Common myeloid progenitor, CD34-positive (primary cell): Measurements from ENCODE around the gene WDR59.

Source experiments
- CTCF ChIA-PET: fragments of 350-600 bp; sonication (Branson Sonifier 250); formaldehyde crosslinking; loops from one replicate; lab custom pipeline; 2021; ENCODE audit warnings: antibody characterized with exemption; lab: Charles Lee
- POLR2A ChIA-PET: fragments of 350-600 bp; sonication (Branson Sonifier 250); formaldehyde crosslinking; loops from one replicate; lab custom pipeline; 2021; ENCODE audit warnings: antibody characterized with exemption; lab: Charles Lee
- DNase-seq, 3 donors: peaks; one replicate each; pipeline versions ENCODE4 v3.0.0 to v3.0.0-alpha.2; 2013
- H3K27ac ChIP-seq, 2 experiments: 1 replicate in 1 of 2; 2 replicates in 1 of 2; pipeline ENCODE4 v1.7.0; 2013; ENCODE audit warnings: inconsistent platforms in 2 of 2, low read length in 2 of 2, mild to moderate bottlenecking in 2 of 2, low read depth in 1 of 2, moderate library complexity in 1 of 2; ENCODE audit not compliant: severe bottlenecking in 2 of 2, insufficient read depth in 1 of 2, poor library complexity in 1 of 2
- H3K27me3 ChIP-seq, 5 experiments: replicated peaks in 2 of 5; 1 replicate in 3 of 5; 2 replicates in 2 of 5; pipeline versions ENCODE4 v1.6.1 to v1.7.0; 2013; ENCODE audit warnings: low read length in 4 of 5, mild to moderate bottlenecking in 2 of 5, moderate library complexity in 2 of 5, inconsistent platforms in 1 of 5; ENCODE audit not compliant: insufficient read depth in 5 of 5, control insufficient read depth in 4 of 5
- H3K36me3 ChIP-seq, 4 experiments: 1 replicate in 2 of 4; 2 replicates in 2 of 4; pipeline versions ENCODE4 v1.6.1 to v1.7.0; 2013; ENCODE audit warnings: low read length in 3 of 4, control low read depth in 1 of 4, mild to moderate bottlenecking in 1 of 4; ENCODE audit not compliant: control insufficient read depth in 4 of 4, insufficient read depth in 4 of 4
- H3K4me1 ChIP-seq, 4 experiments: 1 replicate in 3 of 4; 2 replicates in 1 of 4; pipeline versions ENCODE4 v1.6.1 to v1.7.1; 2013; ENCODE audit warnings: low read length in 3 of 4, mild to moderate bottlenecking in 3 of 4, control low read depth in 1 of 4, inconsistent platforms in 1 of 4, moderate library complexity in 1 of 4; ENCODE audit not compliant: control insufficient read depth in 4 of 4, insufficient read depth in 4 of 4; ENCODE audit errors: control extremely low read depth in 1 of 4
- H3K4me3 ChIP-seq, 7 experiments: 1 replicate in 4 of 7; 2 replicates in 3 of 7; pipeline versions ENCODE4 v1.5.1 to v1.7.0; 2013; ENCODE audit warnings: mild to moderate bottlenecking in 7 of 7, low read length in 6 of 7, moderate library complexity in 6 of 7, inconsistent platforms in 2 of 7, low read depth in 2 of 7, control low read depth in 1 of 7; ENCODE audit not compliant: insufficient read depth in 4 of 7, control insufficient read depth in 1 of 7; ENCODE audit errors: extremely low read depth in 1 of 7
- H3K9me3 ChIP-seq, 5 experiments: 1 replicate in 4 of 5; 2 replicates in 1 of 5; pipeline versions ENCODE4 v1.6.1 to v1.7.1; 2013; ENCODE audit warnings: low read length in 4 of 5, mild to moderate bottlenecking in 2 of 5, inconsistent platforms in 1 of 5, low read depth in 1 of 5, moderate library complexity in 1 of 5; ENCODE audit not compliant: control insufficient read depth in 4 of 5, insufficient read depth in 2 of 5; ENCODE audit errors: control extremely low read depth in 1 of 5
- WGBS: methylation state at CpG from one replicate; pipeline ENCODE4 v1.1.5; 2013; ENCODE audit not compliant: insufficient coverage; 5-methylcytosine and 5-hydroxymethylcytosine counted together

Gene WDR59

DNA sequence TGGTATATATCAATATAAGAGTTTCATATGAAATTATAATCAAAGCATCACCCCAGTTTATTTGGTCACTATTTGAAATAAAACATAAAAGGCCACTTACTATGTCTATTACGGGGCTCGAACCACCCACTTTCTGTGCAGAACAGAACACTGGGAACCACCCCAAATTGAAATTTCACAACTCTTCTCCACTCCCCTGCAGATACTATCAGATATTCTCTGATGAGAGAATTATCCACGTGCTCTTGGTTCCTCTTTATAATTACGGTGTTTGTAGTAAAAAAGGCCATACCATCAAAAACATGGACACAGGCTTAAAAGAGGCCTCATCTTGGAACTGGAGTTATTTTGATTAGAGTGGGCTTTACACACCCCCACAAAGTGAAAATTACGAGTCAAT is 82.8 kb downstream of the WDR59 start:
- H3K36me3 ChIP-seq: peaks cover 11 to 62% (median 45%) of the 10 kb centered on the region in 4 experiments
- ChIA-PET POLR2A (no interaction called here), CTCF (interaction anchor here (0.6 kb wide), 1 partner anchor 736 kb away, joined by 4 read pairs; no protein-coding TSS in a partner anchor)
- H3K4me1 ChIP-seq: no peaks in the 10 kb centered on the region
- no peaks in the 10 kb centered on the region for H3K27me3 ChIP-seq
- peaks cover 0 to 12% (median 8%) of the 10 kb centered on the region in 5 experiments for H3K9me3 ChIP-seq
- no peak overlapping the region for H3K27ac ChIP-seq
- 89% methylated on average over 2 of the region's 5 CpGs for WGBS
- no peak overlapping the region for H3K4me3 ChIP-seq
- no peak for DNase-seq

DNA sequence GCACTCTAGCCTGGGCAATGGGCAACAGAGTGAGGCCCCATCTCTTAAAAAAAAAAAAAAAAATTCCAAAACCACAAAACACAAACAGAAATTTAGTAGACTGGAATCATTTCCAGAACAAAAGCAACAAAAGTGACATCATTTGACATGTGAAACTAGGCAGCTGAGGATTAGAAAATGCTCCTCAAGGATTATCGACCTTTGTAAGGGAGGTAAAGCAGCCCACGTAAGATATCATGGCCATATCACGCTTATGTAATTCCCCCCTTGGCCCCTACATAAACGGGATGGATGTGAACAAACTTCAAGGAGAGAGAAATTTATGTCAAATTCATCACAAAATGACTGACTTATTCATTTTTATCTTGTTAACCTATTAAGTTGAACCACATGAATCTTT is 83.3 kb downstream of the WDR59 start:
- DNase-seq: no peak
- H3K36me3 ChIP-seq: peaks cover 9 to 60% (median 42%) of the 10 kb centered on the region in 4 experiments
- ChIA-PET POLR2A (no interaction called here), CTCF (interaction anchor here (0.6 kb wide), 1 partner anchor 737 kb away, joined by 4 read pairs; no protein-coding TSS in a partner anchor)
- no peak overlapping the region for H3K27ac ChIP-seq
- WGBS: 100% methylated on average over 2 of the region's 4 CpGs
- H3K9me3 ChIP-seq: peaks cover 0 to 7% (median 3%) of the 10 kb centered on the region in 5 experiments
- no peaks in the 10 kb centered on the region for H3K4me1 ChIP-seq
- H3K4me3 ChIP-seq: no peak overlapping the region
- H3K27me3 ChIP-seq: no peaks in the 10 kb centered on the region

DNA sequence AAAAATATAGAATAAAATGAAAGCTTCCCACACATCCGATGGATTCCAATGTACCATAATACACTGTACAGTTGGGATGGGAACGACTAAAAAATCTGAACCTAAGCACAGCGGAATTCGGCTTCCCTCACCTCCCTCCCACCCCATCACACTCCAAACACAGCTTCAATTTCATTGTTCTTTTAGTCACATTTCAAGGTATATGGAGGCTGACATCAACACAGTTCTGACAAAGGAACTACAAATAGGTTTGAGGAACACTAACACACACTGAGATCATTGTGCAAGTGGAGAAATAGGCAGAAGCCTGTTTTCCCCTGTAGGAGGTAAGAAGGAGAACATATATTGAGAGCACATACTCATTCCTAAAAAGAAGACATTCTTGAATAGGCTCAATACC is 85.1 kb downstream of the WDR59 start:
- 100% methylated on average over 2 of the region's 4 CpGs for WGBS
- Histone ChIP-seq H3K9me3 (no peaks in the 10 kb centered on the region), H3K27me3 (no peaks in the 10 kb centered on the region), H3K27ac (no peak overlapping the region), H3K36me3 (peaks cover 6 to 61% (median 42%) of the 10 kb centered on the region in 4 experiments), H3K4me3 (no peak overlapping the region), H3K4me1 (no peaks in the 10 kb centered on the region)
- ChIA-PET CTCF (interaction anchor here (0.9 kb wide), 1 partner anchor 16 kb away, joined by 3 read pairs; no protein-coding TSS in a partner anchor), POLR2A (interaction anchor here (0.5 kb wide), 1 partner anchor 33 kb away, joined by 4 read pairs; no protein-coding TSS in a partner anchor)
- no peak for DNase-seq

DNA sequence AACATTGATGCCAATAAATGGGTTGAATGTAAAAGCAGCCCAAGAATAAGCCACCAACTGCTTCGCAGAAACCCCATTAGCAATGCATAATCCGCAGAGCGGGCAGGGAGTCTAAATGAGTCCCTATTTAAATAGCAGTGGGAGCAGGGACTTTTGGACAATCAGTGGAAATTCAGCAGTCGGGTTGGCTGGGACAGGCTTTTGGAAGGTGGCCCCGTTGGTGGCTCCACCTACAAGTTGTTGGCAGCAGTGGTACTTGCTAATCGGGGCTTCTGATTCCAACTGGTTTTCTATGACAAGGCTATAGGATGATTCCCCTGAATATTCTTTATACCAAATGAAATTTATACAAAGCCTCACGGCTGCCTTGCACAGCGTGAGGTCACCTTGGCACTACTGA is 86.3 kb downstream of the WDR59 start:
- DNase-seq: no peak
- H3K27me3 ChIP-seq: no peaks in the 10 kb centered on the region
- no peak overlapping the region for H3K4me3 ChIP-seq
- H3K27ac ChIP-seq: no peak overlapping the region
- H3K4me1 ChIP-seq: no peaks in the 10 kb centered on the region
- WGBS: 100% methylated on average over 7 of the region's 8 CpGs
- no peaks in the 10 kb centered on the region for H3K9me3 ChIP-seq
- POLR2A ChIA-PET: no interaction called here
- CTCF ChIA-PET: interaction anchor here (0.9 kb wide), 1 partner anchor 15 kb away, joined by 3 read pairs; no protein-coding TSS in a partner anchor
- peaks cover 11 to 64% (median 44%) of the 10 kb centered on the region in 4 experiments for H3K36me3 ChIP-seq

DNA sequence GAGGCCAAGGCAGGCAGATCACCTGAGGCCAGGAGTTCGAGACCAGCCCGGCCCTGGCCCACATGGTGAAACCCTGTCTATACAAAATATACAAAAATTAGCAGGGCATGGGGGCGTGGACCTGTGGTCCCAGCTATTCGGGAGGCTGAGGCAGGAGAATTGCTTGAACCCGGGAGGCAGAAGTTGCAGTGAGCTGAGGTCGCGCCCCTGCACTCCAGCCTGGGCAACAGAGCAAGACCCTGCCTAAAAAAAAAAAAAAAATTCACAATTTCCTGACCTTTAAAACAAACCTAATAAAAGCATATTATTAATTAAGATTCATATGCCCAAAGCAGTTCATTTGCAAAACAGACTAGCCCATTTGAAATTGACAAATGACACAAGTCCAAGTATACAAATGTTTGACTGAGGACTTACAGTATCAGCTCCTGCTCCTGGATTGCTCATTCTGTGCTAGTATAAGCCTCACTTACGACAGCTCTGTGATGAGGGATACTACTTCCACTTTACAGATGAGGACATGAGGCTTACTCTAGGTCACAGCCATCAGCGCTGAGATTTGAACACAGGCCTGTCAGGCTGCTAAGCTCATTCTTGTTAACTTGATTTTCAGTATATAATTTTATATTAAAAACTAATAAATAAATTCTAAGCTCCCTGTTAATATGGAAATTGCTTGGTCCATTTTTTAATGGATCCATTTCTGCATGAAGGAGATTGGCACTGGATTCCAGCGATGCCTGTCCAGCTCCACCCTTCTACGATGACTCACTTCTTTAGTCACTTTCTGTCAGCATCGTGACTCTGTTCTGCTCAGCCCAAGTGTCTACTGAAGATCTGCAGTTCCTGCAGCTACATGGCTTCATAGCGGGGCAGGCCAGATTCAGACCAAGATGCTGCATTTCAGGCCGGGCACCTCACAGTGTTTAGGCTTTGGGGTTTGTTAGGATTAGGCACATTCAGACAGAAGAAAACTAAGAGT is 88.2 kb downstream of the WDR59 start:
- WGBS: 98% methylated on average over 10 of the region's 14 CpGs
- H3K4me1 ChIP-seq: no peaks in the 10 kb centered on the region
- ChIA-PET POLR2A (no interaction called here), CTCF (interaction anchor here (1.2 kb wide), 1 partner anchor 87 kb away, joined by 3 read pairs; no protein-coding TSS in a partner anchor)
- H3K27me3 ChIP-seq: no peaks in the 10 kb centered on the region
- no peak overlapping the region for H3K4me3 ChIP-seq
- DNase-seq: no peak
- H3K9me3 ChIP-seq: no peaks in the 10 kb centered on the region
- H3K27ac ChIP-seq: no peak overlapping the region
- H3K36me3 ChIP-seq: peaks cover 20 to 63% (median 53%) of the 10 kb centered on the region in 4 experiments

DNA sequence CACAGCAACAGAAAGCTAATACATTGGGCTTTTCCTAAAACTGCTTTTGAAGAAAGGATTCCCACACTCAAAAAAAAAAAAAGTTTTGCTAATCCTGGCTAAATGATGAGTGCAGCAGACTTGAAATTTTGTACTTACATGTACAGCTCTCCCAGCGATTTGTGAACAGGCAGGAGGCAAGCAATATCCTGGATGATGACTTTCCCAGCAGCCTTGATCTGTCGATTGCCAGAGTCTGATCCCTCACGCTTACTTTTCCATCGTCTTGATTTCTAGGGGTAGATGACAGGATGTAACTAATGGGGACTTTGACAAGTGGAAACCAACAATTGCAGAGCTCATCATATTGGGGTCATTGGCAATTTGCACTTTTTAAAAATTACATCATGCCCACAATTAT is 91.4 kb downstream of the WDR59 start:
- no peak for DNase-seq
- Histone ChIP-seq H3K27ac (no peak overlapping the region), H3K36me3 (peaks cover 29 to 64% (median 52%) of the 10 kb centered on the region in 4 experiments), H3K4me3 (no peak overlapping the region), H3K4me1 (no peaks in the 10 kb centered on the region), H3K9me3 (no peaks in the 10 kb centered on the region), H3K27me3 (no peaks in the 10 kb centered on the region)
- CTCF ChIA-PET: no interaction called here
- WGBS: 97% methylated on average over 3 of the region's 4 CpGs
- POLR2A ChIA-PET: no interaction called here
